Heart left ventricle (tissue), 13 donors: Measurements from ENCODE around the gene NKTR.

Experiments
- CTCF ChIP-seq, 12 donors: fragments of 200-600 bp; sonication (generic) in 4 of 12; IDR thresholded peaks; one replicate each; pipeline versions ENCODE4 v1.5.0 to v1.8.0; 2018 to 2022; ENCODE audit warnings: antibody characterized with exemption in 12 of 12, mild to moderate bottlenecking in 5 of 12
- POLR2A ChIP-seq, 2 donors: fragments of 450-650 bp; IDR thresholded peaks; one replicate each; pipeline ENCODE4 v1.6.1; 2017; ENCODE audit warnings: antibody characterized with exemption in 2 of 2, mild to moderate bottlenecking in 2 of 2, moderate library complexity in 2 of 2
- donor health status: ischemic (EF 13 %, LVEDD 7.1; RV severe dilation, severe dysfunction).
- donor health status: DM: no; HTN: yes; CAD: no.
- donor health status: DM: no; HTN: no; CAD: no.
- donor health status: ischemic (EF 25% LVEDD 6.9; RV normal size, moderate dysfunction).
- donor health status: ischemic (EF 25% LVEDD 5.7; RV mildly dilated, moderate dysfunction).
- donor health status: ischemic (EF 35%, LVEDD 5.7; RV mildly dilated, moderate dysfunction).
- donor health status: nonischemic (EF 11% LVEDD 7.7; RV severe dilation, severe dysfunction).
- donor health status: DM: yes; HTN: yes; CAD: no.
- donor health status: PGD.
- donor health status: ischemic (EF 29% LVEDD 5.4; RV normal size, mild dysfunction).
- donor health status: nonischemic (EF 23%, LVEDD 6.1; RV moderate dilation, normal function).

DNA sequence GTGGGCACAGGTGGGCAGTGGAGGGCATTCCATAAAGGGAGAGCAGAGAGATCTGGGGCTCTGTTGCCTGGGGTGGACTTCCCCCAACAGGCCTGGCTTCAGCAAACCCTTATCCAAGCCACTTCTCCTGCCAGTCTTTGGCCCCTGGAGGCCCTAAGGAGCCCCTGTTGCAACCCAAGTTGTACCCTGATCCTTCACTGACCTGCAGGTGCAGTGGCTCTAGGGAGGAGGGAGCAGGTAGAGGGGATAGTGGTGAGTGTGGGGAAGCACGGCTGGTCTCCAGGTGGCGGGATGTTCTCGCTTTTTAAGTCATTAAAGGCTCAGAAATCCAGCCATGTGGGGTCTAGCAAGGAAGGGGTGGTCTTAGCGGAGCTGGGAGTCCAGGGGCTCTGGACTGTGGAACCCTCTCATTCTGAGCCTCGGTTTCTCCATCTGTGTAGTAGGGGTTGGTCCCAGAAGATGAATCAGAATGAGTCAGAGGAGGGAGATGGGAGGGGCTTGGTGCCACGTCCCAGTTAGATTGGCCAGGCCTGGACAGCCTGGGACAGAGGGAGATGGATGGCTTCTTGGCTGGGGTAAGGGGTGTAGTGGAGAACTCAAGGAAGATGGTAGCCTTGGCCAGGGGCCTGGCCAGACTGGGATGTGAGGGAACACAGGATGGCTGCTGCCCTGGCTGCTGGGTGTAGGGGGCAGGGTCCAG lies 55.6 kb downstream of the NKTR start:
- TF ChIP-seq POLR2A (IDR thresholded peaks at IDR 0.05) (no peak), CTCF (IDR thresholded peaks at IDR 0.05) (no peak)
